NCI-H2171 treated with DMSO at 0.1 percent for 48 hours (cell line): ENCODE measurements around the gene RIN1.

Experiments
- DNase-seq: peaks from one replicate; lab custom pipeline; 2025; lab: John Stamatoyannopoulos, UW

Gene RIN1

GRCh38 chr11:66282468-66283455 is 53.5 kb downstream of the RIN1 start:
- DNase-seq: peak; percentile 97
